MG63 (cell line): ENCODE measurements around the gene RACGAP1. TPM values are rescaled to one million over a fixed set of nuclear protein-coding genes. Genes with fewer than 3 reads are reported as not detected.
"Not testable (repeated sequence)": the region's sequence is repeated elsewhere in the genome, so short reads cannot be mapped to it uniquely, and the experiment has no call there.

Experiments used
- DNase-seq: peaks from one replicate; pipeline ENCODE4 v3.0.0-alpha.2; 2020
- H3K27me3 ChIP-seq: fragments of 250-450 bp; sonication (Bioruptor Pico); 2 replicates; pipeline ENCODE4 v1.5.1; 2020; ENCODE audit warnings: mild to moderate bottlenecking, moderate library complexity
- H3K36me3 ChIP-seq: fragments of 250-450 bp; sonication (Bioruptor Pico); 2 replicates; pipeline ENCODE4 v1.5.1; 2020; ENCODE audit warnings: mild to moderate bottlenecking, moderate library complexity
- H3K4me3 ChIP-seq: fragments of 250-450 bp; sonication (Bioruptor Pico); 2 replicates; pipeline ENCODE4 v1.5.1; 2020; ENCODE audit warnings: mild to moderate bottlenecking, moderate library complexity
- H3K9me3 ChIP-seq: fragments of 250-450 bp; sonication (Bioruptor Pico); 2 replicates; pipeline ENCODE4 v1.5.1; 2020; ENCODE audit warnings: mild to moderate bottlenecking, moderate library complexity
- total RNA-seq: library from RNA; depleted of rRNA; stranded (reverse); fragments of >200 nt; shearing (Covaris generic); gene quantifications from 2 replicates; pipeline ENCODE4 v1.2.3, GENCODE V29; 2014; ENCODE audit warnings: low replicate concordance

Gene RACGAP1
- total RNA-seq, 1 experiment from 2014 or later, result 166 TPM

DNA sequence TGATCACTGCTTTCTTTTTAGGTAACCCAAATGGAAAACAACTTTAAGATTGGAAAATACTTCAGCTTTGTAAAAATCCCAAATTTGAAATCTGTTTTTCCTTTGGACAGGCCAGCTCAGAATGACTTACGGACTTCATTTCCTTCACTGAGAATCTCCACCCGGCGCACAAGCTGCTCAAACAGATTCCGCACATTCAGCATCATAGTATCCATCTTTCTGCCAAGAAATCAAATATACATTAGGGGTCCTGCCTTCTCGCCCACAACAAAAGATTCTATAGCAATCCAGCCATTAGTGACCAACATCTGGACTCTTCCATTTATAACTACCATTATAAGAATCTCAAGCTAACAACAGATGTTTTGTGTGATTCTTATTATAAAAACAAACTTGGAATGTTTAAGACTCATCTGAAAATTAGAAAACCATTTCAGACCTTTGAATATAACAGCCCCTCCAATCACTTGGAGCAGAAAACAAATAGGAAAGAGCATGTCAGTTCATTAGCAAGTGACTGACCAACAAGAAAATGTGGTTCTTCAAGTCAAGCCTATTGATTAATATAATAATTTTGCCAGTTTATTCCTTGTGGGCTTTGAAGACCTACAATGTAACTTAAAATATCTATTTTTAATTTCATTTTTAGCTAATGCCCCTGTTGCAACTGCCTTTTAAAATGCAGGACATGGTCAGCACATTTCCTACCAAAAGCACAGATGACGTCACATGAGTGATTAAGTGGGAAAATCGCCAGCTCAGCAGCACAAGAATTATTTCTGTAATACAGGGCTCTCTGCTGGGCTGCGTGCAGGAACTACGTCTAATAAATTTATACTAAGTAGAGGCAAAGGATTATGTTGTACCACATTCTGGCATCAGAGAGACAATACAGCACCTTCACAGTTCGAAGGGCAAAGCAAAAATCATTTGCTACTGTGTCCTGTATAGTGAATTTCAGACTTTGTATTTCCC is 8.5 kb downstream of the RACGAP1 start:
- H3K9me3 ChIP-seq, result no peaks in the 10 kb centered on the region
- no peaks in the 10 kb centered on the region for H3K27me3 ChIP-seq
- peaks cover 53% of the 10 kb centered on the region for H3K36me3 ChIP-seq
- H3K4me3 ChIP-seq, result no peak overlapping the region
- DNase-seq, result peak; percentile 46

DNA sequence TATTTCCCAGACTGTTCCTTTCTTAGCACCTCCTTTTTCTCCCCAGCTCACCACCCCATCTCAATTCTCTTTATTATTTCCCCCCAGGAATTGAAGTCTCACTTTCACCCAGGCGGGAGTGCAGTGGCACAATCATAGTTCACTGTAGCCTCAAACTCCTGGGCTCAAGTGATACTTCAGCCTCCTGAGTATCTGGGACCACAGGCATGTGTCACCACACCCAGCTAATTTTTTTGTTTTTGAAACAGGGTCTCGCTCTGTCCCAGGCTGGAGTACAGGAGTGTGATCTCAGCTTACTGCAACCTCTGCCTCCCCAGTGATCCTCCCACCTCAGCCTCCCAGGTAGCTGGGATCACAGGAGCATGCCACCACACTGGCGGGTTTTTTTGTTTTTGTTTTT is 11.0 kb downstream of the RACGAP1 start:
- Histone ChIP-seq H3K27me3 (no peaks in the 10 kb centered on the region), H3K36me3 (peaks cover 63% of the 10 kb centered on the region), H3K4me3 (no peak overlapping the region), H3K9me3 (no peaks in the 10 kb centered on the region)
- no peak for DNase-seq

DNA sequence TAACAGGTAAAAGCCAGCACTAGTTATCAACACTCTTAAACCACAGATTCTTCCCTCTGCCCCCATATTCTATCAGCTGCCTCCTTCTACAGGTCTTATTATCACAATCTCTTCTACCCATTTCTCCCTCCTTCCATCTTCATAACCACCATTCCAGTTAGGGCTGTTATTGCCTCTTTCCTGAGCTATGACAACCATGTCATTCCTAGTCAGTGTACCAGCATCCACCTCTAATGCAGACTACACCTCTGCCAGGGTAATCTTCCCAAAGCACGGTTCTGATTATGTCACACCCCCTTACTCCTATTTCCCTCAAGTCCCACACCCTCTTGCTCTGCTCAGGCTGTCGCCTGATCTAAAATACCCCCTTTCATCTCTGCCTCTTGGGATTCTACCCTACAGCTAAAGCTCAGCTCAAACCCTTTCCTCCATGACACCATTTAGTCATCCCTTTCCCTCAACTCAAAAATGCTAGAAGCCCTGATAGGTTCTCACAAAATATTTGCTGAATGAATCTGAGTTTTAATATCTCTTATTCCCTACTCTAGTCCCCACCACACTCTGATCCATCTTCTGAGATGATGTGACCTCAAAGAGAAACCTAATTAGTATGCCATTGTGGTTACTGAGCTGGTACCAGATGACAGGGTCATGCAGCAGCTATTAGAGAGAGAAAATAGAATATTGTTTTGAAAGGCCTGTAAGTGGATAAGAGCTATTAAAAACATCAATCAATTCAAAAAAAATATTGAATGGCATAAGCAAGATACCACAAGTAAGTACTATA is 11.7 kb downstream of the RACGAP1 start:
- no peaks in the 10 kb centered on the region for H3K9me3 ChIP-seq
- H3K27me3 ChIP-seq, result no peaks in the 10 kb centered on the region
- H3K36me3 ChIP-seq, result peaks cover 68% of the 10 kb centered on the region
- DNase-seq, result no peak
- H3K4me3 ChIP-seq, result no peak overlapping the region

DNA sequence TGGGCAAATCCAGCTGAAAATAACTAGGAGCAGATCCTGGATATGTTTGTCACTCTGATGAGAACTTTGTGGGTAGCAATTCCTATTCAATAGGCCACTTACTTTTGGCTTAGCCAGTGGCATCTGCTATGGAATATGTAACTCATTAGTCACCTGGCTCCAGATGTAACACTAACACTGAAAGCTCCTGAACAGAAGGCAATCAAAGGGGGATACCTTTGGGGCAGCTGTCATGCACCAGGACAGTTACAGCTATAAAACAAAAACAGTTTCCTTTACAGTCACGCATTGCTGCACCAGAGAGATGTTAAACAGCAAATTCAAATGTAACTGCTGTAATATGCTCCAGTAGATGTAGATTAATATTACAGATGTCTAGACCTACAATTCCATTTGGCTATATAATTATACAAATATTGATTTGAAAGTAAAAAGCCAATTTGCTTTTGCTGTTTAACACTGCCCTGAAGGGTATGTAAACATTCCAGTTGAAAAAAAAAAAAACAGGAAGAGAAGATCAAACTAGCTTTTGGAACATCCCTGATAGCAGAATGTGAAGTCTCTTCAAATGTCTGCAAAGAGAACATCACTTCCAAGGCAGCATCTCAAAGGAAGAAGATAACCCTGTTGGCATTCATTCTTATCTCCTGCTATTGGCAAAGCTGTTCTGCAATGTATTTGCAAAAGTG is 18.4 kb downstream of the RACGAP1 start:
- no peaks in the 10 kb centered on the region for H3K9me3 ChIP-seq
- DNase-seq, result no peak
- H3K27me3 ChIP-seq, result no peaks in the 10 kb centered on the region
- H3K36me3 ChIP-seq, result peaks cover 77% of the 10 kb centered on the region
- no peak overlapping the region for H3K4me3 ChIP-seq

DNA sequence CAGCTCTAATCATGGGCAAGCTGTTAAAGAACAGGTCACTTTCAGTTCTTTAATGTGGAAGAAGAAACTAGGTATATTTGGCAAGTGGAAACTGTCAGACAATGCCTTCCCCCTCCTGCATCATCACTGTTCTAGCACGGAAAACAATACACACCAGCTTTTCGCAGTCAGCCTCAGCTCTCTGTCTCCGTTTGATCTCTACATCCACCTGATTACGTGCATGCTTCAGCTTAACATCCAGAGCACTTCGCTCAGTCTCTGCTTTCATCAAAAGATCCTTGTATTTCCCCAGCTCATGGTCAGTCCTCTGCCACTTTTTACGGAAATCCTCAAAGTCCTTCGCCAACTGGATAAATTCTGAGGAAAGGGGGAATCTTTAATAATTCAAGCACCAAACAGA is 19.0 kb downstream of the RACGAP1 start:
- Histone ChIP-seq H3K36me3 (peaks cover 81% of the 10 kb centered on the region), H3K4me3 (no peak overlapping the region), H3K9me3 (no peaks in the 10 kb centered on the region), H3K27me3 (no peaks in the 10 kb centered on the region)
- DNase-seq, result no peak

DNA sequence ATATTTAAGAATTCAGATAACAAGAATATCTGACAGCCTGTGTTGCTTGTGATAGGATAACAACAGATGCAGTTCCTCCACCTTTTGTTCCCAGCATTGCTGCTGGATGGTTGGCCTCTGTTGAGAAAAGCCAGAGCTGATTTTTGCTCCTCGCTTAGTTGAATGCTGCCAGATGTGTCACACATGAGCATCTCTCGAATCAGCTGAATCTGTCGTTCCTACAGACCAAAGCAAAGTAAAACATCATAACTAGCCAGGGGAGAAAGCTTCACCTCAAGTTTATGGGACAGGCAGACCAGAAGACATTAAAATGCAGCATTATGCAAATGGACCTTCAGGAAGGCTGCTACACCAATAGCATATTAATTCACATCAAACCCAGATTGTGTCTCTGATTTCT is 20.1 kb downstream of the RACGAP1 start:
- no peak for DNase-seq
- H3K36me3 ChIP-seq, result peaks cover 83% of the 10 kb centered on the region
- H3K27me3 ChIP-seq, result no peaks in the 10 kb centered on the region
- no peak overlapping the region for H3K4me3 ChIP-seq
- no peaks in the 10 kb centered on the region for H3K9me3 ChIP-seq

DNA sequence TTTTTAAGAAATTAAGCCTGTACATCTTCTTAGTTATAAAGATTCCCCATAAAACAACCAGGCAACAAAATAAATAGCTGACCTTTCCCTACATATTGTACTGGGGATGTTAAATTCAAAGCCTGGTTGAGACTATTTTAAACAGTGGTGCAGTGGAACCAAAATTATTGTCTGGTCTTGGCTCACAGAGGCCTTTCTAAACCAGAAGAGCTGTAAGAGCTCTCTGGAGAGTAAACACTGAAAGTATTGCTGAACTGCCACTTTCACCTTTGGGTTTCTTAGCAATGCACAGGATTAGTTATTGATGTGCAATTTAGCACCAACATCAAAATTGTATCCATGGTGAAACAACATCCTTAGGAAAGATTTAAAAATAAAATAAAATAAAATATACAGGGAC is 20.6 kb downstream of the RACGAP1 start:
- DNase-seq, result no peak
- Histone ChIP-seq H3K4me3 (no peak overlapping the region), H3K27me3 (no peaks in the 10 kb centered on the region), H3K9me3 (no peaks in the 10 kb centered on the region), H3K36me3 (peaks cover 81% of the 10 kb centered on the region)

DNA sequence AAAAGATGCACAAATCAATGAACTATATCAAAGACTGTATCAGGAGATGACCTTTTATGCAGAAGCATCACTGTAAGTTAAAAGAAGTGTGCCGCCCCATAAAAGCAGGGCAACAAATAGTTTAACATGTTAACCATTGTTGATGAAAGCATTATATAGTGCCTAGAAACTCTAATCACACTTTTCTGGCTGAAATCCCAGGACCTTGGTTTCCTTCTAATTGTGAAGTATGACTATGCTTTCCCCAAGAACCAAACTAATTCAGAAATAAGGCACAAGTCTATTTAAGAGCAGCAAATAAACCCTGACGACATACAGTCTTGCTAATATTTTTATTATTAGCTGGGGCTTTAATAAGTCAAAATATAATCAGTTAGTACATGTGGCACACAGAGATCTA is 21.7 kb downstream of the RACGAP1 start:
- Histone ChIP-seq H3K27me3 (no peaks in the 10 kb centered on the region), H3K9me3 (no peaks in the 10 kb centered on the region), H3K36me3 (peaks cover 82% of the 10 kb centered on the region), H3K4me3 (no peak overlapping the region)
- no peak for DNase-seq

DNA sequence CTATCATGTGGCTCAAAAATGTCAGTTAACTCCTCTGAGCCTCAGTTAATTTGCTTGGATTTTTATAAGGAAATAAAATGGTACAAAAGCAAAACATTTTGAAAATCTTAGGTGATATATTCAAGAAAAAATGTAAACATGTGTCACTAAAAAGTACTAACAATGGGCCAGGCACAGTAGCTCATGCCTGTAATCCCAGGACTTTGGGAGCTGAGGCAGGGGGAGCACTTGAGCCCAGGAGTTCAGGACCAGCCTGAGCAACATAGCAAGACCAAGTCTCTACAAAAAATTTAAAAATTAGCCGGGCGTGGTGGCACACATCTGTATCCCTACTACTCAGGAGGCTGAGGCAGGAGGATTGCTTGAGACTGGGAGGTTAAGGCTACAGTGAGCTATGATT is 26.8 kb downstream of the RACGAP1 start:
- H3K9me3 ChIP-seq, result no peaks in the 10 kb centered on the region
- H3K4me3 ChIP-seq, result no peak overlapping the region
- DNase-seq, result no peak
- H3K36me3 ChIP-seq, result peaks cover 88% of the 10 kb centered on the region
- no peaks in the 10 kb centered on the region for H3K27me3 ChIP-seq

DNA sequence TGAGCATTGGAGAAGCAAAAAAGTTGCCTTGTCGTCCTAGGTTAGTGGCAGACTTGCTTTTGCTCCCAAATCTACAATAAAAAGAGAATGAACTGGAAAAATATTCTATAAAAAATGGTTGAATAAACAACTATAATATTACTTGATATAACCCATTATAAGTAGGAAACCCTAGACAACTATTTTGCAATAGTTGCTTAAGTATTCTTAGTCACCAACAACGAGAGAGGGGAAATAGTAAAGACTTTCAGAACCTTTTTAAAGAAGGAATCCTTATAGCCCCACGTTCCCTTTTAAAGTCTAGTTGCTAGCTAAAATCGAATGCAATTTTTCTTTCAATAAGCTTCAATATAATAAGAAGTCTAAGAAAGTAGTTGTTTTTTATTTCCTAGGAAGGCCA is 35.0 kb downstream of the RACGAP1 start:
- Histone ChIP-seq H3K27me3 (no peaks in the 10 kb centered on the region), H3K36me3 (peaks cover 88% of the 10 kb centered on the region), H3K9me3 (no peaks in the 10 kb centered on the region), H3K4me3 (no peak overlapping the region)
- DNase-seq, result no peak

DNA sequence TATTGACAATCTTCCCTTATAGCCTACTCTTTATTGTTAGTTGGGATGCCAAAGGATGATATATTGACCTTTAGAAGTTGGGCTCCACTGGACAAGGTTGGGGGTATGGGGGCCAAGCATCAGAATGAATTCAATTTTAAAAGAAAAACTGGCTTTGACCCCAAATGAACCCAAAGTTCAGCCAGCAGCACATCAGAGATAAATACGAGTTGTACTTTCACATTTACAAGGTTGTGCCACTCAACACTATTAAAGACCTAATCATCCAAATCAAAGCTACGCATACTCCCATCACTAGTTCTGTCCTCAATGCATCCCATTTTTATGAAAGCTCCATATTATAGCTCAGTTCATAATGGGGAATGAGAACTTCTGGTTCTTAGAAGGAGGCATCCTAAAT is 35.9 kb downstream of the RACGAP1 start:
- H3K36me3 ChIP-seq, result peaks cover 88% of the 10 kb centered on the region
- not testable (repeated sequence) for H3K27me3 ChIP-seq, H3K9me3 ChIP-seq, H3K4me3 ChIP-seq, DNase-seq

DNA sequence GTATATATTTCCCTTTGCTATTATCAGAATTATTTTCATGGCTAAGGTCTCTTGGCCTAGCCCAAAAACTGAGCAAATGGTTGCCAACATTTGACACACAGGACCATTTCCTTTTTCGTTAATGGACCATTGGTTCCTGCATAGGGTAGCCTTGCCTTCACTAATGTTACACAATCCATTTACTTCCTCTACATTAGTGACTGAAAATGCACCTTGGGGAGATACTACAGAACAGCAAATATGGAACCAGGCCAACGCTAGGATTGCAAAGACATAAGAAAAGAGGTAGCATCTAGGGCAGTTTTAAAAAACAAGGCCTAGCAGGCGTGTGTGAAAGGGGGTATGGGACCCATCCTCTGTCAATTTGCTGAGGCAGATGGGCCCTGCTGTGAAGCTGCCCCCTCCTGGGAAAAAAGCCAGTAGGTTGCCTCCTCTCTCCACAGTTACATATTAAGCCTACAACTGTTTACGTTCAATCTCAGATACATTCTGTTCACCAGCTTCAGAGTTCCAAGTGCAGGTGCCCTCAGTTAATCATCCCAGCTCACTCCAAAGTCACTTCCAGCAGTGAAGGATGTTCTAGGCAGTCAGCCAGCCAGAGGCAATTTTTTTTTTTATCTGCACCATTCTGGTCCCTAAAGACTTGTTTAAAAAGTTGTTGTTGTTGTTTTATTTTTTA is 37.5 kb downstream of the RACGAP1 start:
- no peak overlapping the region for H3K4me3 ChIP-seq
- no peak for DNase-seq
- H3K9me3 ChIP-seq, result no peaks in the 10 kb centered on the region
- peaks cover 77% of the 10 kb centered on the region for H3K36me3 ChIP-seq
- no peaks in the 10 kb centered on the region for H3K27me3 ChIP-seq

DNA sequence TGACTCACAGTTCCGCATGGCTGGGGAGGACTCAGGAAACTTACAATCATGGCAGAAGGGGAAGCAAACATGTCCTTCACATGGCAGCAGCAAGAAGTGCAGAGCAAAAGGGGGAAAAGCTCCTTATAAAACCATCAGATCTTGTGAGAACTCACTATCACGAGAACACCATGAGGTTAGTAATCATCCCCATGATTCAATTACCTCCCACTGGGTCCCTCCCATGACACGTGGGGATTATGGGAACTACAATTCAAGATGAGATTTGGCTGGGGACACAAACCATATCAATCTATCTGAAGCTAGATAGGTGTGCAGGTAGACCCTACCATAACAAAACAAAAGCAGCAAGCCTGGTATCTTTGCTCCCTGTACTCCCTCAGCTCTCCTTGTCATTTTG is 38.8 kb downstream of the RACGAP1 start:
- peaks cover 64% of the 10 kb centered on the region for H3K36me3 ChIP-seq
- not testable (repeated sequence) for H3K27me3 ChIP-seq, H3K9me3 ChIP-seq, DNase-seq, H3K4me3 ChIP-seq

DNA sequence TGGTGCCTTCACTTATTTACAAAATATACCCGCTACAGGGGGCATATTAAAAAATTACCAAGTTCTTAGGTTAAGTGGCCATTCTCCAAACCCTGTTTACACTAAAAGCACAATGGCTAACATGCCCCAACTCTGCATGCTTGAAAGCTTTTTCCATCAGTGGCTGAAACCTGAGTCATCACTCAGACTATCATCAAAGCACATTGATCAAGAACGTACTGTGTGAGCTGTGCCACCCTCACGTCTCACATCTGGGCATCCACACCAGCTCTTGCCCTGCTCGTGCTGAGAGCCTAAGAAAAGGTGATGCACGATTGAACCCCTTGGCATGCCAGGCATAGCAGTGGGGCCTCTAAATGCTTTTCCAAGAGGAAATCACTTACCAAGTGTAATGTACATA is 39.3 kb downstream of the RACGAP1 start:
- Histone ChIP-seq H3K36me3 (peaks cover 62% of the 10 kb centered on the region), H3K4me3 (no peak overlapping the region), H3K9me3 (no peaks in the 10 kb centered on the region), H3K27me3 (no peaks in the 10 kb centered on the region)
- no peak for DNase-seq

DNA sequence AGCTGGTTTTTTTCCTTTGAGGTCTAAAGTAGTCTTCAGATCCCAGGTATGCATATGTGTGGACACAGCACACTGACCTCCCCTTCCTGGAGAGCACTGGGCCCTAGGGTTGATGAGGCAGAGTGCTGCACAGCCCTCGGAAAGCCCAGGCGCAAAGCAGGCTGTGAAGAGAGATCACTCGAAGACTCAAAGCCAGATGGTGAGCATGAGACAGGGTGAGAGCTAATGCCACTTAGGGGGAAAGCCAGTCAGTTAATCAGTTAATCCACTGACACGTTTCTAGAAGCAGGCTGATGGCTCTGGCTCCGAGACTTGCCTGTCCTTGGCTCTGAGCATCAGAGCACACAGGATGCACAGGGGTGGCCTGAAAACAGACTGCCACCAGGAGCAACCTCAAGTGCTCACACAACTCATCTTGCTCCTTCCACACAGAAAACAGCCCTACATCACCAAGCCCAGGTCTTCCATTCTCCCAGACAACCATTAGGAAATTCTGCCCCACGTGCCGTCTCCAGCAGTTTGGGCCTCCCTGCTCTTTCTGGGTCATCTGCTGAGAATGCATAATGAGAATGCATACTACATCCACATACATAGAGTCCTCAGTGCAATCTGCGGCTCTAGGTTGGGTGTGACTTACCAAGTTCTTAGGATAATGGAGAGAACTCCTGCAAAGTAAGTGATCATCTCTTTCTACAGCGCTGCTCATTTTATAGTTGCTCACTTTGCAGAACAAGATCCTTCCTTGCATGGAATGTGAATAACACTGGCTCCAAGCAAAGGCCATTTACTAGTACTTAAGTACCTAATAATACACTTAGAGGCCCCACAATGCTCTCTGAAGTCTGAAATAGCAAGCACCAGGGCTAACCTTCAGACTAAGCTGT is 40.6 kb downstream of the RACGAP1 start:
- Histone ChIP-seq H3K36me3 (peaks cover 52% of the 10 kb centered on the region), H3K9me3 (no peaks in the 10 kb centered on the region), H3K27me3 (no peaks in the 10 kb centered on the region), H3K4me3 (no peak overlapping the region)
- no peak for DNase-seq

DNA sequence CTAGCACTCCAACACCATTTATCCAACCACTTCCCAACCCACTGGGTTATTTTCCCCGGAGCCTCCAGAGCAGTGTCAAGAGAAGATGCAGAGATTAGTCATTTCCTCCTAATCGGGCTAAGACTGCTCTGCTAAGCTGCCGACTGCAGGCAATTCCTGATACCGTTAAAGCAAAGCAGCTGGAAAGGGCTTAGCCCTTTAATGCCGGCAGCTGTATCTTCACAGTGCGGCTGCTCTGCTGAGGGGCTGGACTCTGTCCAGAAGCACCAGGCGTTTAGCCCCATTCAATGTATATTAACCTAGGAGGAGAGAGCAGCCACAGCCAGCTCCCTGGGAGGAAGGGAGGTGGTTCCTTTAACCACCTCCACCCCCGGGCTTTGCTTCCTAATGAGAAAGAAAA is 41.4 kb downstream of the RACGAP1 start:
- H3K36me3 ChIP-seq, result peaks cover 46% of the 10 kb centered on the region
- no peaks in the 10 kb centered on the region for H3K27me3 ChIP-seq
- H3K4me3 ChIP-seq, result no peak overlapping the region
- DNase-seq, result peak; percentile 84
- no peaks in the 10 kb centered on the region for H3K9me3 ChIP-seq
